ENCODE measurements around the gene VEGFC.

DNA sequence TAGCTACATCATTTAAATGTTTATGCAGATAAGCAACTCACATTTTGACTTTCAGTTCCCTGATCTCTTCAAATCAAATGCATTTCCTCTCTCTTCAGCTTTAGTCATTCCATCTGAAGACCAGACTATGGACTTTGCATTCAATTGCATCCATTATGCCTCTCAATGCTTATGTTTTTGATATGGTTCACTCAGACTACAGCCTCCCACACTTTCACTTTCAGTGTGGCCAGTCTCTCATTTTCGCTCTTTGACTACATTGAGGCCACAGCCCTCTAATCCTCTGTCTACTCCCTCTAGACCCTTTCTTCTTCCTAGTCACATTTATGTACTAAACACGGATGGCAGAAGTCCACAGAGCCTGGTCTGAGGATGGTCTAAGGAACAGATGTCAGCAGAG is 24.5 kb upstream of the VEGFC start:
- TF ChIP-seq SIN3A (IDR thresholded peaks at IDR 0.05; ENCODE audit: borderline replicate concordance, low read depth, low read length) (no peak), EZH2phosphoT487 (IDR thresholded peaks at IDR 0.05; ENCODE audit: borderline replicate concordance, low read depth) (no peak), FOXM1 (IDR thresholded peaks at IDR 0.05; ENCODE audit: low read depth) (no peak)
- TF ChIP-seq, protein P1, sequence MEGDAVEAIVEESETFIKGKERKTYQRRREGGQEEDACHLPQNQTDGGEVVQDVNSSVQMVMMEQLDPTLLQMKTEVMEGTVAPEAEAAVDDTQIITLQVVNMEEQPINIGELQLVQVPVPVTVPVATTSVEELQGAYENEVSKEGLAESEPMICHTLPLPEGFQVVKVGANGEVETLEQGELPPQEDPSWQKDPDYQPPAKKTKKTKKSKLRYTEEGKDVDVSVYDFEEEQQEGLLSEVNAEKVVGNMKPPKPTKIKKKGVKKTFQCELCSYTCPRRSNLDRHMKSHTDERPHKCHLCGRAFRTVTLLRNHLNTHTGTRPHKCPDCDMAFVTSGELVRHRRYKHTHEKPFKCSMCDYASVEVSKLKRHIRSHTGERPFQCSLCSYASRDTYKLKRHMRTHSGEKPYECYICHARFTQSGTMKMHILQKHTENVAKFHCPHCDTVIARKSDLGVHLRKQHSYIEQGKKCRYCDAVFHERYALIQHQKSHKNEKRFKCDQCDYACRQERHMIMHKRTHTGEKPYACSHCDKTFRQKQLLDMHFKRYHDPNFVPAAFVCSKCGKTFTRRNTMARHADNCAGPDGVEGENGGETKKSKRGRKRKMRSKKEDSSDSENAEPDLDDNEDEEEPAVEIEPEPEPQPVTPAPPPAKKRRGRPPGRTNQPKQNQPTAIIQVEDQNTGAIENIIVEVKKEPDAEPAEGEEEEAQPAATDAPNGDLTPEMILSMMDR (IDR thresholded peaks at IDR 0.05): no peak

Data from SK-N-SH (cell line).